Natural killer cell (primary cell): ENCODE results near the gene DCDC1. TPM values are rescaled to one million over a fixed set of nuclear protein-coding genes. Genes with fewer than 3 reads are reported as not detected.

Experiments used
- ATAC-seq, 3 donors: fragments of 150-1000 bp in 2 of 3; fragments of 200-7000 bp in 1 of 3; cut with Tn5 transposase; 1 replicate in 1 of 3; 2 replicates in 2 of 3; pipeline ENCODE4 v1.10.0; 2021; ENCODE audit warnings: mild to moderate bottlenecking in 2 of 3, moderate library complexity in 2 of 3
- DNase-seq, 2 donors: peaks; one replicate each; pipeline versions ENCODE4 v3.0.0 to v3.0.0-alpha.2; 2013 to 2021; ENCODE audit warnings: mixed read lengths in 1 of 2
- H3K27ac ChIP-seq: one replicate; pipeline ENCODE4 v1.5.1; 2013; ENCODE audit warnings: mild to moderate bottlenecking, low read length
- H3K27me3 ChIP-seq: one replicate; pipeline ENCODE4 v1.6.1; 2013; ENCODE audit warnings: low read length; ENCODE audit not compliant: control insufficient read depth, insufficient read depth
- H3K36me3 ChIP-seq: one replicate; pipeline ENCODE4 v1.6.1; 2013; ENCODE audit warnings: low read length; ENCODE audit not compliant: control insufficient read depth, insufficient read depth
- H3K4me1 ChIP-seq: one replicate; pipeline ENCODE4 v1.6.1; 2013; ENCODE audit warnings: low read length; ENCODE audit not compliant: control insufficient read depth, insufficient read depth
- H3K4me3 ChIP-seq: one replicate; pipeline ENCODE4 v1.5.1; 2013; ENCODE audit warnings: low read length
- H3K9me3 ChIP-seq: one replicate; pipeline ENCODE4 v1.6.1; 2013; ENCODE audit warnings: low read length; ENCODE audit not compliant: control insufficient read depth, insufficient read depth
- H3K27ac Mint-ChIP-seq, 2 donors: one replicate each; pipeline ENCODE4 v1.8.0; 2022; ENCODE audit warnings: mild to moderate bottlenecking in 2 of 2, mixed read lengths in 2 of 2, moderate library complexity in 1 of 2
- H3K27me3 Mint-ChIP-seq, 2 donors: one replicate each; pipeline ENCODE4 v1.8.0; 2022; ENCODE audit warnings: low read depth in 2 of 2, mixed read lengths in 2 of 2
- H3K36me3 Mint-ChIP-seq: one replicate; pipeline ENCODE4 v1.8.0; 2022; ENCODE audit warnings: mixed read lengths
- H3K4me1 Mint-ChIP-seq, 2 donors: one replicate each; pipeline ENCODE4 v1.8.0; 2022; ENCODE audit warnings: mixed read lengths in 2 of 2
- H3K4me3 Mint-ChIP-seq: one replicate; pipeline ENCODE4 v1.8.0; 2022; ENCODE audit warnings: mild to moderate bottlenecking, moderate library complexity, mixed read lengths
- H3K9me3 Mint-ChIP-seq, 2 donors: one replicate each; pipeline ENCODE4 v1.8.0; 2022; ENCODE audit warnings: mixed read lengths in 2 of 2
- WGBS: methylation state at CpG from one replicate; pipeline ENCODE4 v1.1.7; 2013; ENCODE audit warnings: missing lambda C conversion rate; ENCODE audit not compliant: insufficient coverage; 5-methylcytosine and 5-hydroxymethylcytosine counted together
- intact Hi-C: fragments of 100-400 bp; cut with micrococcal nuclease; formaldehyde crosslinking; loops from one replicate; pipeline ENCODE4 v1.14.2; 2022
- total RNA-seq, 4 donors: library from RNA; stranded (reverse); fragments of 120-200 nt in 1 of 4; gene quantifications; one replicate each; pipeline versions ENCODE4 v1.2.3 to v1.2.4, GENCODE V29; 2013 to 2022
- TF ChIP-seq, protein P1 (sequence below): fragments of 200-600 bp; IDR thresholded peaks from one replicate; pipeline ENCODE4 v1.8.0; 2022; ENCODE audit warnings: antibody characterized with exemption

The DCDC1 gene
- total RNA-seq, 3 donors from 2014 or later (not counting 1 experiment from before 2014, with no cell fraction given), result not detected

DNA sequence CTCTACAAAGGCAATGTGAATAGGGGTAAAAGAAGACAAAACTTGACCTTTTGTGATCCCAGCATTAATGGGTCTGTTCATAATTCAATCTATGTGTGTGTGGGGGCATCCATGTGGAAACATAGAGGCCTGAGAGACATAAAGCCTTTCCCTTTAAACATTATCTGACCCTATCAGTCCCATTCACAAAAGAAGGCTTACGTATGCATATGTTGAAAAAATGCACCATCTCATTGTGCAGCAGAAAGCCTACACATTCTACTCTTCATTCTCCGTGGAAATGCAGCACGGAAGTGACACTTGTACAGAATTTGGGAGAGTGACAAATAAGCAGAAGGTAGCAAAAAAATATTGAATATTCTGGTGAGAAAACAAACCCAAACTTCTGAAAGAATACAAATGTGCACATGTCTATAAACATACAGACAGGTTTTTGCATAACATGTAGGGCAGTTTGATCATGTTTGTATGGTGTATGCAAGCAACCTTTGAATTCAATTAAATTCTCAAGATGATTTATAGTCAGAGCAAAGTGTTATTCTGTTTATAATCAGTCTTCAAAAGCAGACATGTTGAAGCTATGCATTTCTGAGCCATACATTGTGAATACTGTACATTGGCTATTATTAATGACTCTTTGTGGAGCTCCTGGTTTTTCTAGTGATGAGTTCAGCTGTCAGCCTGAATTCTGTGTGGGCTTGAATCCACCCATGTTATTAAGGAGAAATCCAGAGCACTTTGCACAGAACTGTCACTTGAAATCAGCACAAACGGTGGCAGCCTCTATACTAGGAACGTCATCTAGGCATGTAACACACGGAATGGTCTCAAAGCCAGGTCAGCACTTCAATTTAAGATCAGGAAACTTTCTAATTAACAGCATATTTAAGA lies 236.8 kb downstream of the DCDC1 start:
- H3K9me3 ChIP-seq, result no peaks in the 10 kb centered on the region
- Mint-ChIP-seq H3K4me3 (no peak overlapping the region), H3K4me1 (no peaks in the 10 kb centered on the region), H3K36me3 (no peaks in the 10 kb centered on the region), H3K27ac (no peak overlapping the region), H3K27me3 (no peaks in the 10 kb centered on the region), H3K9me3 (peaks cover 3 to 7% of the 10 kb centered on the region in 2 donors)
- no peaks in the 10 kb centered on the region for H3K4me1 ChIP-seq
- 81% methylated on average over 4 of the region's 6 CpGs for WGBS
- TF ChIP-seq, protein P1, sequence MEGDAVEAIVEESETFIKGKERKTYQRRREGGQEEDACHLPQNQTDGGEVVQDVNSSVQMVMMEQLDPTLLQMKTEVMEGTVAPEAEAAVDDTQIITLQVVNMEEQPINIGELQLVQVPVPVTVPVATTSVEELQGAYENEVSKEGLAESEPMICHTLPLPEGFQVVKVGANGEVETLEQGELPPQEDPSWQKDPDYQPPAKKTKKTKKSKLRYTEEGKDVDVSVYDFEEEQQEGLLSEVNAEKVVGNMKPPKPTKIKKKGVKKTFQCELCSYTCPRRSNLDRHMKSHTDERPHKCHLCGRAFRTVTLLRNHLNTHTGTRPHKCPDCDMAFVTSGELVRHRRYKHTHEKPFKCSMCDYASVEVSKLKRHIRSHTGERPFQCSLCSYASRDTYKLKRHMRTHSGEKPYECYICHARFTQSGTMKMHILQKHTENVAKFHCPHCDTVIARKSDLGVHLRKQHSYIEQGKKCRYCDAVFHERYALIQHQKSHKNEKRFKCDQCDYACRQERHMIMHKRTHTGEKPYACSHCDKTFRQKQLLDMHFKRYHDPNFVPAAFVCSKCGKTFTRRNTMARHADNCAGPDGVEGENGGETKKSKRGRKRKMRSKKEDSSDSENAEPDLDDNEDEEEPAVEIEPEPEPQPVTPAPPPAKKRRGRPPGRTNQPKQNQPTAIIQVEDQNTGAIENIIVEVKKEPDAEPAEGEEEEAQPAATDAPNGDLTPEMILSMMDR, result no peak
- no peaks in the 10 kb centered on the region for H3K27me3 ChIP-seq
- no peak overlapping the region for H3K27ac ChIP-seq
- DNase-seq, result no peak
- ATAC-seq, result no peak
- no peak overlapping the region for H3K4me3 ChIP-seq
- intact Hi-C loops, result no loop called here
- no peaks in the 10 kb centered on the region for H3K36me3 ChIP-seq

DNA sequence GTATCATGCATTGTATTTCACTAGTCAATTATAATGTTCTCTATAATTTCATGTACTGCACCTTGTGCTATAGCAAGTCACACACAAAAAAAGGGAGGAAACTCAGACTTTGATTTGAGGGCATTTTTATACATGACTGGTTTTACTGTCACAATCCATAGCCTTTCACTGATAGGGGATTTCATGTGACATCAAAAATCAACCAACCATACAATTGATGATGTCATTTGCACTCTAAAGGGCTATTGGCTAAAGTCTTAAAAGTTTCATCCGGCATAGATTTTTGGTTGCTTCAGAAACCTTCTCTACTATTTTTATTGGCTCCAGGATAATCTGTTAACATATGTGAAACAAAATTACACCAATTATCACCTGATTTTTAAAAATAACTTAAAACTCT lies 237.8 kb downstream of the DCDC1 start:
- Histone ChIP-seq H3K36me3 (no peaks in the 10 kb centered on the region), H3K4me3 (no peak overlapping the region), H3K9me3 (no peaks in the 10 kb centered on the region), H3K27ac (no peak overlapping the region), H3K4me1 (no peaks in the 10 kb centered on the region), H3K27me3 (no peaks in the 10 kb centered on the region)
- TF ChIP-seq, protein P1, result no peak
- Mint-ChIP-seq H3K27ac (no peak overlapping the region), H3K36me3 (no peaks in the 10 kb centered on the region), H3K4me3 (no peak overlapping the region), H3K27me3 (no peaks in the 10 kb centered on the region), H3K9me3 (peaks cover 3 to 7% of the 10 kb centered on the region in 2 donors), H3K4me1 (no peaks in the 10 kb centered on the region)
- 0% methylated on average over 1 of the region's 1 CpG for WGBS
- DNase-seq (no peak), ATAC-seq (no peak)
- intact Hi-C loops, result no loop called here

DNA sequence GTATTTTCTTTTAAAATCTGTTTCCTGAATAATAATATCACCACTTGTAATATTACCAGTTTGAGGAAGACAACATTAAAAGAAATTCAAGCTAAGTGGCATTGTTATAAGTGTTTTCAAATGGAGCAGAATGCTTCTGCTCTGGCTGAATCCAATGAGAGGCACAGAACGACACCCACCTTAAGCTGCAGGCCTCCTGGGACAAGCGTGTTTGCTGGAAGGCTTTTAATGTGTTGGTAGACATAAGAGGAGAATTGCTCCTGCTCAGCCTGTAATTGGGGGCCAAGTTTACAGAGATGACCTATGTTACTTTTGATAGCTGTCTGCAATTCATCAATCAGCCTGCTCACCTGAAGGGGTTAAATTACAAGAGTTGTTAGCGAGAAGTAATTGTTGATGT lies 242.2 kb downstream of the DCDC1 start:
- 82% methylated on average over 3 of the region's 3 CpGs for WGBS
- TF ChIP-seq, protein P1, result no peak
- ATAC-seq, result no peak

More for the DNA sequence above, 242.2 kb downstream of the DCDC1 start:
- H3K27ac ChIP-seq, result no peak overlapping the region
- Mint-ChIP-seq H3K9me3 (peaks cover 3 to 5% of the 10 kb centered on the region in 2 donors), H3K4me1 (no peaks in the 10 kb centered on the region), H3K4me3 (no peak overlapping the region), H3K36me3 (no peaks in the 10 kb centered on the region), H3K27ac (no peak overlapping the region), H3K27me3 (no peaks in the 10 kb centered on the region)
- no peaks in the 10 kb centered on the region for H3K4me1 ChIP-seq
- no peaks in the 10 kb centered on the region for H3K27me3 ChIP-seq
- no peaks in the 10 kb centered on the region for H3K9me3 ChIP-seq
- DNase-seq, result no peak
- intact Hi-C loops, result no loop called here
- no peaks in the 10 kb centered on the region for H3K36me3 ChIP-seq
- no peak overlapping the region for H3K4me3 ChIP-seq
